Lower lobe of right lung (tissue), 2 donors: ENCODE measurements around the gene SFTA2. TPM values are rescaled to one million over a fixed set of nuclear protein-coding genes. Genes with fewer than 3 reads are reported as not detected.
"Not testable (repeated sequence)": the region's sequence is repeated elsewhere in the genome, so short reads cannot be mapped to it uniquely, and the experiment has no call there.

ENCODE experiments used
- ATAC-seq, 2 donors: fragments of 200-7000 bp; cut with Tn5 transposase; one replicate each; pipeline ENCODE4 v1.9.1; 2020 to 2022; ENCODE audit warnings: mild to moderate bottlenecking in 2 of 2, moderate library complexity in 2 of 2
- DNase-seq: peaks from one replicate; pipeline ENCODE4 v3.0.0-alpha.2; 2020
- H3K27ac ChIP-seq: fragments of 200-600 bp; one replicate; pipeline ENCODE4 v1.8.0; 2022
- H3K27me3 ChIP-seq: fragments of 200-600 bp; one replicate; pipeline ENCODE4 v1.8.0; 2022; ENCODE audit warnings: low read depth
- H3K36me3 ChIP-seq: fragments of 200-600 bp; one replicate; pipeline ENCODE4 v1.8.0; 2022; ENCODE audit warnings: mild to moderate bottlenecking
- H3K4me1 ChIP-seq: fragments of 200-600 bp; one replicate; pipeline ENCODE4 v1.8.0; 2022
- H3K4me3 ChIP-seq: fragments of 200-600 bp; one replicate; pipeline ENCODE4 v1.8.0; 2022; ENCODE audit warnings: mild to moderate bottlenecking
- H3K9me3 ChIP-seq: fragments of 200-600 bp; one replicate; pipeline ENCODE4 v1.8.0; 2022
- intact Hi-C: fragments of 100-400 bp; cut with DNase I; formaldehyde crosslinking; loops from one replicate; pipeline ENCODE4 v1.11.0; 2022
- total RNA-seq: library from RNA; stranded (reverse); fragmentation: NEBNext Ultra II Directional; extraction: Animal tissue kit (Norgen Biotek cat#: 25700); gene quantifications from one replicate; pipeline ENCODE4 v1.2.1, GENCODE V29; 2021
- TF ChIP-seq, protein P1 (sequence below): fragments of 200-600 bp; IDR thresholded peaks from one replicate; pipeline ENCODE4 v1.8.0; 2022; ENCODE audit warnings: antibody characterized with exemption, mild to moderate bottlenecking
- donor health status: DM: no; HTN: yes; CAD: no; lungs with severe emphysema.

Gene SFTA2
- total RNA-seq, 1 donor from 2014 or later = 351 TPM

DNA sequence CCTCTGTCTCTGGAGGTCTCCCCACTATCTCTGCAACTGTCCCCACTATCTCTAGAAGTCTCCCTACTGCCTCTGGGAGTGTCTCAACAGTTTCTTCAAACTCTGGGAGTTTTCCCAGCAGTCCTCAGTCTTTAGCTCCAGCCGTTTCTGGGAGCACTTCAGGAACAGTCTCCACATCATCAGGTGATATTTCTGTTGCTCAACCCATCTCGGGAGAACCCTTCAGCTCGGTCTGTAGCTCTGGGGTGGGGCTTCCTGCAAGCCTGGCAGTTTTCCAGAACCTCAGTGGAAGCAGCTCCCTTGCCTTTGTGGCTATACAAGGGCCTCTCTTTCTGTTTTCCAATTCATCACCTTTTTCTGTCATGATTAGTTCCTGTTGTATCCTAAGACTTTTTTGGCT lies 3.0 kb upstream of the SFTA2 start:
- Histone ChIP-seq H3K27ac (peak overlapping the region; percentile 70), H3K9me3 (no peaks in the 10 kb centered on the region), H3K4me1 (peaks cover 27% of the 10 kb centered on the region), H3K27me3 (no peaks in the 10 kb centered on the region), H3K36me3 (no peaks in the 10 kb centered on the region), H3K4me3 (peak overlapping the region; percentile 39)
- DNase-seq (peak; percentile 72), ATAC-seq (peak; percentile 49 to 55)
- TF ChIP-seq, protein P1, sequence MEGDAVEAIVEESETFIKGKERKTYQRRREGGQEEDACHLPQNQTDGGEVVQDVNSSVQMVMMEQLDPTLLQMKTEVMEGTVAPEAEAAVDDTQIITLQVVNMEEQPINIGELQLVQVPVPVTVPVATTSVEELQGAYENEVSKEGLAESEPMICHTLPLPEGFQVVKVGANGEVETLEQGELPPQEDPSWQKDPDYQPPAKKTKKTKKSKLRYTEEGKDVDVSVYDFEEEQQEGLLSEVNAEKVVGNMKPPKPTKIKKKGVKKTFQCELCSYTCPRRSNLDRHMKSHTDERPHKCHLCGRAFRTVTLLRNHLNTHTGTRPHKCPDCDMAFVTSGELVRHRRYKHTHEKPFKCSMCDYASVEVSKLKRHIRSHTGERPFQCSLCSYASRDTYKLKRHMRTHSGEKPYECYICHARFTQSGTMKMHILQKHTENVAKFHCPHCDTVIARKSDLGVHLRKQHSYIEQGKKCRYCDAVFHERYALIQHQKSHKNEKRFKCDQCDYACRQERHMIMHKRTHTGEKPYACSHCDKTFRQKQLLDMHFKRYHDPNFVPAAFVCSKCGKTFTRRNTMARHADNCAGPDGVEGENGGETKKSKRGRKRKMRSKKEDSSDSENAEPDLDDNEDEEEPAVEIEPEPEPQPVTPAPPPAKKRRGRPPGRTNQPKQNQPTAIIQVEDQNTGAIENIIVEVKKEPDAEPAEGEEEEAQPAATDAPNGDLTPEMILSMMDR = no peak
- intact Hi-C loops = no loop called here

- Histone ChIP-seq H3K4me1 (peaks cover 17% of the 10 kb centered on the region), H3K9me3 (peaks cover 6% of the 10 kb centered on the region), H3K27me3 (no peaks in the 10 kb centered on the region), H3K4me3 (peak overlapping the region; percentile 14), H3K36me3 (no peaks in the 10 kb centered on the region), H3K27ac (peak overlapping the region; percentile 84)
- ATAC-seq (no peak), DNase-seq (no peak)
- TF ChIP-seq, protein P1 = no peak
- intact Hi-C loops = no loop called here
These were observed 845 bp upstream of the SFTA2 start for GRCh38 chr6:30932665-30933365.

DNA sequence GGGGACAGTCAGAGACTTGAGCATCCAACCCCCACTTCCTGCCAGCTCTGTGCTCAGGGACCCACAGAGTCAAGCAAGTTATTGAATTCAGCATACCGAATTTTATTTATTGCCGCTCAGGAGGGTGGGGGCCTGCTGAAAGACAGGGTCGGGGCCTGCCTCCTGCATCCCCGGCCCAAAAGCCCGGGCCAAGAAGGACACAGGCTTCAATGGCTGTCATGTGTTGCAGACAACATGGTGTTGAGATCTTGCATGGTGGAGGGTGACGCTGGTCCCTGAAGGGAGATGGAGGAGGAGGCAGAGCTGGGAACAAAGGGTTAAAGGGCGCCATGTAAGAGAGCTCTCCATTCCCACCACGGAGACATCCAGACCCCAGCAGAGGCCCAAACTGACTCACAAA lies 698 bp downstream of the SFTA2 start:
- DNase-seq (no peak), ATAC-seq (peak in 1 of 2 donors; percentile 1)
- intact Hi-C loops = no loop called here
- H3K9me3 ChIP-seq = peaks cover 6% of the 10 kb centered on the region
- H3K36me3 ChIP-seq = peaks cover 5% of the 10 kb centered on the region
- no peaks in the 10 kb centered on the region for H3K27me3 ChIP-seq
- H3K27ac ChIP-seq = peak overlapping the region; percentile 84
- TF ChIP-seq, protein P1 = no peak
- H3K4me3 ChIP-seq = peak overlapping the region; percentile 55
- H3K4me1 ChIP-seq = peaks cover 19% of the 10 kb centered on the region

GRCh38 chr6:30930506-30930905 lies 1.5 kb downstream of the SFTA2 start:
- Histone ChIP-seq H3K36me3 (peaks cover 13% of the 10 kb centered on the region), H3K27ac (peak overlapping the region; percentile 84), H3K27me3 (no peaks in the 10 kb centered on the region), H3K4me3 (peak overlapping the region; percentile 55), H3K9me3 (peaks cover 6% of the 10 kb centered on the region), H3K4me1 (peaks cover 26% of the 10 kb centered on the region)
- DNase-seq = no peak
- TF ChIP-seq, protein P1 = no peak
- ATAC-seq = no peak
- intact Hi-C loops = no loop called here

DNA sequence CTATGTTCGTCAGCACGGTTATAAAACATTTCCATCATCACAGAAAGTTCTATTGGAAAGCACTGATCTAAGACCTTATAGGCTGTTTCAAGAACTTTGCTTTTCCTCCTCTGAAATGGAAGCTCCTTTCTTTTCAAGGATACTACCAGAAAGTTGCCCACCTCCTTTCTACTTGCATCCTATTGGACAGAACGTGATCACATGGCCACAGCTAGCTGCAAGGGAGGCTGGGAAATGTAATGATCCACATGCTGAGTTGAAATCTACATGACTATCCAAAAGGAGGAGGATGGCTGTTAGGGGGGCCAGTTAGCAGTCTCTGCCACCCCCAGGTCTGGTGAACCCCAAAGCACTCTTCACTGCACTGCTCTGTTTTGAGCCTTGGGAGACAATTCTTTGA lies 3.3 kb downstream of the SFTA2 start:
- peaks cover 29% of the 10 kb centered on the region for H3K36me3 ChIP-seq
- intact Hi-C loops = no loop called here
- H3K4me3 ChIP-seq = no peak overlapping the region
- H3K9me3 ChIP-seq = peaks cover 6% of the 10 kb centered on the region
- DNase-seq = no peak
- no peaks in the 10 kb centered on the region for H3K27me3 ChIP-seq
- H3K4me1 ChIP-seq = peaks cover 16% of the 10 kb centered on the region
- H3K27ac ChIP-seq = no peak overlapping the region
- no peak for ATAC-seq
- TF ChIP-seq, protein P1 = no peak

- Histone ChIP-seq H3K27ac (peak overlapping the region; percentile 78), H3K4me1 (peaks cover 14% of the 10 kb centered on the region), H3K36me3 (peaks cover 45% of the 10 kb centered on the region)
- H3K9me3 ChIP-seq, H3K4me3 ChIP-seq, H3K27me3 ChIP-seq, DNase-seq, intact Hi-C loops: not testable (repeated sequence)
- peak in 1 of 2 donors; percentile 2 for ATAC-seq
These were observed 4.9 kb downstream of the SFTA2 start for GRCh38 chr6:30927080-30927479.
